GM10248 (cell line): ENCODE results near the gene CDKN2A.

ENCODE experiments used
- CTCF ChIA-PET: fragments of 300-600 bp; sonication (Branson Sonifier 250); formaldehyde crosslinking; extraction: SDS; loops from one replicate; lab custom pipeline; 2021; ENCODE audit warnings: antibody characterized with exemption; lab: Yijun Ruan, JAX
- POLR2A ChIA-PET: fragments of 350-650 bp; sonication (Branson Sonifier 250); formaldehyde crosslinking; extraction: SDS; loops from one replicate; lab custom pipeline; 2020; ENCODE audit warnings: antibody characterized with exemption; lab: Yijun Ruan, JAX
- DNase-seq: peaks from one replicate; pipeline ENCODE4 v3.0.0; 2012; ENCODE audit errors: extremely low spot score
- CTCF ChIP-seq: IDR thresholded peaks from 2 replicates; pipeline ENCODE4 v1.5.1; 2012; ENCODE audit warnings: mild to moderate bottlenecking, low read depth; ENCODE audit errors: extremely low read depth, missing control alignments, control extremely low read depth

The CDKN2A gene

GRCh38 chr9:22009506-22009867, 15.3 kb upstream of the CDKN2A start:
- DNase-seq, result no peak
- ChIA-PET CTCF (interaction anchor here (0.6 to 8.8 kb wide), 35 partner anchors 9 to 730 kb away, joined by 3 to 142 read pairs (median 10); partner anchors contain the start of genes CDKN2A and CDKN2B-AS1), POLR2A (interaction anchor here (0.9 kb wide), 1 partner anchor 15 kb away, joined by 3 read pairs; the partner anchor contains the start of genes CDKN2A and CDKN2B-AS1)
- TF ChIP-seq CTCF, result no peak

- CTCF ChIA-PET, result interaction anchor here (0.6 to 8.8 kb wide), 48 partner anchors 9 to 730 kb away, joined by 3 to 142 read pairs (median 6); partner anchors contain the start of genes CDKN2A and CDKN2B-AS1
- DNase-seq, result peak; percentile 91
- peak; percentile 91 for TF ChIP-seq CTCF
- POLR2A ChIA-PET, result interaction anchor here (0.9 kb wide), 1 partner anchor 14 kb away, joined by 3 read pairs; the partner anchor contains the start of genes CDKN2A and CDKN2B-AS1
These were observed 14.7 kb upstream of the CDKN2A start, which contains the start of gene CDKN2B for GRCh38 chr9:22008717-22009505. TSS of gene CDKN2B (minus strand) at chr9:22009305. CDS start at chr9:22008953, 352 bp downstream.

- CTCF ChIA-PET, result interaction anchor here (0.7 to 8.8 kb wide), 46 partner anchors 8 to 236 kb away, joined by 3 to 142 read pairs (median 6); partner anchors contain the start of genes CDKN2A and CDKN2B-AS1
- POLR2A ChIA-PET, result no interaction called here
- no peak for TF ChIP-seq CTCF
- DNase-seq, result no peak
These were observed 14.2 kb upstream of the CDKN2A start for GRCh38 chr9:22008384-22008716.

GRCh38 chr9:22005702-22006606, 11.8 kb upstream of the CDKN2A start:
- ChIA-PET CTCF (interaction anchor here (3.1 to 8.8 kb wide), 3 partner anchors 12 to 195 kb away, joined by 27 to 142 read pairs (median 95); partner anchors contain the start of genes CDKN2A and CDKN2B-AS1), POLR2A (no interaction called here)
- no peak for DNase-seq
- TF ChIP-seq CTCF, result no peak

- no peak for DNase-seq
- CTCF ChIA-PET, result no interaction called here
- POLR2A ChIA-PET, result no interaction called here
- TF ChIP-seq CTCF, result no peak
These were observed 11.0 kb upstream of the CDKN2A start for GRCh38 chr9:22005021-22005701.

GRCh38 chr9:22002038-22002437, 7.8 kb upstream of the CDKN2A start:
- no peak for TF ChIP-seq CTCF
- DNase-seq, result no peak
- ChIA-PET POLR2A (no interaction called here), CTCF (interaction anchor here (0.9 to 3.5 kb wide), 4 partner anchors 9 to 200 kb away, joined by 4 to 13 read pairs (median 8); partner anchors contain the start of gene MTAP)
